DOHH2 (cell line): ENCODE results near the gene USP12.

Experiments
- EZH2phosphoT487 ChIP-seq: fragments of 200-600 bp; sonication (generic); IDR thresholded peaks from 2 replicates; pipeline ENCODE4 v1.6.1; 2017; ENCODE audit warnings: borderline replicate concordance, mild to moderate bottlenecking, antibody characterized with exemption, low read length, moderate library complexity, mixed read lengths
- TF ChIP-seq, protein P1 (sequence below): fragments of 200-600 bp; sonication (generic); IDR thresholded peaks from one replicate; pipeline ENCODE4 v1.5.1; 2014; ENCODE audit warnings: antibody characterized with exemption, mild to moderate bottlenecking, low read depth, low read length; ENCODE audit not compliant: poor library complexity, severe bottlenecking

DNA sequence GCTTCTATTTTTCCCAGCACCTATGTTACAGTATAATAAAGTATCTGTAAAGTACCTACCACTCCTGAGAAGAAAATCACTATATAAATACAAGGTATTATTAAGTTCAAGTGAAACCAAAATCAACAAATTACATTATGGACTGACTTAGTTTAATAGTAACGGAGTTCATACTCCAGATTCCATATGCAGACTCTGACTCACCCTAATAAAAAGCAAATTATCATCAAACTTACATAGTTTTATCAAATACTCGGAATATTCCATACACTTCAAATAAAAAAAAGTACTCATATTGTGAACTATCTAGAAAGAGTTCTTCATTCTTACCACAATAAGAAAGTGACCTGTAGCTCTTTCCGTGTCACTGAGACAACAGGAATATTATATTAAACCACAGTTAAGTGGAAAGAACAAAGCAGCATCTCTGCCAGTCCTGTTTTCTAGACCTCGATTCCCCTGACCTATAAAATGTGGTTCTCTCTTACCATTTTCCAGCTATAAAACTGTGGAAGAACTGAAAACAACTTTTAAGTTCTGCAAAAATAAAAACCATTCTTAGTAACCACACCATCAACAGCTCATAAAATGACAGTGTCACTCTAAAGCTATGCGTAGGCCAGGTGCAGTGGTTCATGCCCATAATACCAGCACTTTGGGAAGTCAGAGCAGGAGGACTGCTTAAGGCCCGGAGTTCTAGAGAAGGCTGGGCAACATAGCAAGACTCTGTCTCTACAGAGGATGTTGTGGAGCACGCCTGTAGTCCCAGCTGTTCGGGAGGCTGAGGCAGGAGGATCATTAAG lies 42.6 kb downstream of the USP12 start:
- TF ChIP-seq, protein P1, sequence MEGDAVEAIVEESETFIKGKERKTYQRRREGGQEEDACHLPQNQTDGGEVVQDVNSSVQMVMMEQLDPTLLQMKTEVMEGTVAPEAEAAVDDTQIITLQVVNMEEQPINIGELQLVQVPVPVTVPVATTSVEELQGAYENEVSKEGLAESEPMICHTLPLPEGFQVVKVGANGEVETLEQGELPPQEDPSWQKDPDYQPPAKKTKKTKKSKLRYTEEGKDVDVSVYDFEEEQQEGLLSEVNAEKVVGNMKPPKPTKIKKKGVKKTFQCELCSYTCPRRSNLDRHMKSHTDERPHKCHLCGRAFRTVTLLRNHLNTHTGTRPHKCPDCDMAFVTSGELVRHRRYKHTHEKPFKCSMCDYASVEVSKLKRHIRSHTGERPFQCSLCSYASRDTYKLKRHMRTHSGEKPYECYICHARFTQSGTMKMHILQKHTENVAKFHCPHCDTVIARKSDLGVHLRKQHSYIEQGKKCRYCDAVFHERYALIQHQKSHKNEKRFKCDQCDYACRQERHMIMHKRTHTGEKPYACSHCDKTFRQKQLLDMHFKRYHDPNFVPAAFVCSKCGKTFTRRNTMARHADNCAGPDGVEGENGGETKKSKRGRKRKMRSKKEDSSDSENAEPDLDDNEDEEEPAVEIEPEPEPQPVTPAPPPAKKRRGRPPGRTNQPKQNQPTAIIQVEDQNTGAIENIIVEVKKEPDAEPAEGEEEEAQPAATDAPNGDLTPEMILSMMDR = no peak
- no peak for TF ChIP-seq EZH2phosphoT487
